Subcutaneous adipose tissue (tissue), 4 donors: ENCODE data around the gene TMEM185B. TPM values are rescaled to one million over a fixed set of nuclear protein-coding genes. Genes with fewer than 3 reads are reported as not detected.

Experiments
- CTCF ChIP-seq: fragments of 450-650 bp; IDR thresholded peaks from one replicate; pipeline ENCODE4 v1.5.1; 2016; ENCODE audit warnings: low read depth, mild to moderate bottlenecking, control low read depth, antibody characterized with exemption, moderate library complexity
- small RNA-seq: library from RNA; depleted of rRNA; stranded (forward); fragments of <200 nt; gene quantifications from one replicate; pipeline ENCODE3, GENCODE V24; 2016
- total RNA-seq, 4 donors: library from RNA; depleted of rRNA; stranded (reverse); fragments of >200 nt; gene quantifications; one replicate each; pipeline ENCODE4 v1.1.0, GENCODE V29; 2016

Gene TMEM185B
- total RNA-seq, 4 donors from 2014 or later, result 13.6 to 24.9 (median 17.7) TPM

GRCh38 chr2:120177001-120177621 is 46.1 kb downstream of the TMEM185B start:
- TF ChIP-seq CTCF, result no peak

GRCh38 chr2:120176526-120176925 is 46.7 kb downstream of the TMEM185B start:
- no peak for TF ChIP-seq CTCF

- TF ChIP-seq CTCF, result no peak
Observed at GRCh38 chr2:120174963-120175581, 48.1 kb downstream of the TMEM185B start.

Small RNA genes within 50 kb of the gene (small RNA-seq; reads per million reads assigned to genes)
- gene MTND4LP14 (not detected), gene RF00019 (0.49 reads per million)

Other genes starting within 250 kb of the TMEM185B start
- 10 to 100 TPM; 10.9 to 26.4 (median 22.8) TPM for gene EPB41L5, start 210.3 kb downstream of the TMEM185B start, total RNA-seq
- gene RALB, start 29.5 kb upstream of the TMEM185B start, total RNA-seq, result 10 to 100 TPM; 54.2 to 84.0 (median 56.8) TPM
- 10 to 100 TPM; 21.4 to 69.1 (median 62.1) TPM for gene INHBB, start 122.7 kb upstream of the TMEM185B start, total RNA-seq